Measurements from ENCODE around the gene KSR2.

GRCh38 chr12:117645473-117645872 is 323.3 kb downstream of the KSR2 start:
- TF ChIP-seq, protein P1, sequence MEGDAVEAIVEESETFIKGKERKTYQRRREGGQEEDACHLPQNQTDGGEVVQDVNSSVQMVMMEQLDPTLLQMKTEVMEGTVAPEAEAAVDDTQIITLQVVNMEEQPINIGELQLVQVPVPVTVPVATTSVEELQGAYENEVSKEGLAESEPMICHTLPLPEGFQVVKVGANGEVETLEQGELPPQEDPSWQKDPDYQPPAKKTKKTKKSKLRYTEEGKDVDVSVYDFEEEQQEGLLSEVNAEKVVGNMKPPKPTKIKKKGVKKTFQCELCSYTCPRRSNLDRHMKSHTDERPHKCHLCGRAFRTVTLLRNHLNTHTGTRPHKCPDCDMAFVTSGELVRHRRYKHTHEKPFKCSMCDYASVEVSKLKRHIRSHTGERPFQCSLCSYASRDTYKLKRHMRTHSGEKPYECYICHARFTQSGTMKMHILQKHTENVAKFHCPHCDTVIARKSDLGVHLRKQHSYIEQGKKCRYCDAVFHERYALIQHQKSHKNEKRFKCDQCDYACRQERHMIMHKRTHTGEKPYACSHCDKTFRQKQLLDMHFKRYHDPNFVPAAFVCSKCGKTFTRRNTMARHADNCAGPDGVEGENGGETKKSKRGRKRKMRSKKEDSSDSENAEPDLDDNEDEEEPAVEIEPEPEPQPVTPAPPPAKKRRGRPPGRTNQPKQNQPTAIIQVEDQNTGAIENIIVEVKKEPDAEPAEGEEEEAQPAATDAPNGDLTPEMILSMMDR (conservative IDR thresholded peaks at IDR 0.05; ENCODE audit: low read depth, low read length), result no peak
- TF ChIP-seq POLR2A (IDR thresholded peaks at IDR 0.05; ENCODE audit: low read depth, low read length) (no peak), CEBPB (IDR thresholded peaks at IDR 0.05; ENCODE audit: low read depth, low read length) (no peak), RAD21 (IDR thresholded peaks at IDR 0.05; ENCODE audit: low read length) (no peak)

Data from IMR-90 (cell line).